ENCODE results near the gene PHF23. TPM values are rescaled to one million over a fixed set of nuclear protein-coding genes. Genes with fewer than 3 reads are reported as not detected.

Gene PHF23
- total and polyA plus RNA-seq, 9 of the 15 experiments (the other 6 are each of a cell fraction or from before 2014, with no cell fraction given): 7.4 to 87.5 (median 33.7) TPM

DNA sequence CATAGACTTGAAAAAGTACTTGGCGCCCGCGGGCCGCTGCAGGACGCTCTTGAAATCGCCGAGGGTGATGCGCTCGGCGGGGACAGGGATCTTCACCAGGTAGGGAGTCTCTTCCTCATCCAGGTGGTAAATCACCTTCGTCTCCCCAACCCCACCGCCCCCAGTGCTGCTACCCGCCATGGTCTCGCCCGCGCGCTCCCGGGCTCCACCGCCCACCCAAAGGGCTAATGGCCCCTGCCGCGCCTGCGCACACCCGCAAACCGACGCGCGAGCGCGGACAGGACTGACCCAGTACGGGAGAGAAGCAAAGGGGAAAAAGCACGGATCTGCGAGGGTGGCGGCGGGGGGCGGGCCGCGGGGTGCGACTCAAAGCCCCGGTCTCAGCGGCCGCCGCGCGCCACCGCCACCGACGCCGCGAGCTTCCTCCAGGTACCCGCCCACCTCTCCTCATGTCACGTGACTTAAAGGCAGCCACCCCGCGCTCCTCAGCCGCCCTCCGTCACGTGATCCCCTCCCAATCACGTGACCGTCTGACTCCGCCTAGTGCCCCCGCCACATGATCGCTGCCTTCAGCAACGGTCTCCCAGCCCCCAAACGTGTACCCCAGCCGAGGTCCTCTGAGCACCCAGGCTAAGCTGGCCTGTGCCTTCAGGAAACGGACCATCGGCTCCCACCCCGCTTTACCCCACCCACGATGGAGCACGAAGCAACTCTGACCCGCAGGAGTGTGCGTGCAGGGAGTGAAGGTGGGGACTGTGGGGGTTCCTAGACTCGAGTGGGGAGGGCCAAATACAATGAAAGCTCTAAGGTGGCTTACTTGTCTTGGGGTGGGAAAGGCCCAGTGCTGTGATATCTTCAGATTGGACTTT lies 4.9 kb downstream of the PHF23 start, which contains the start of gene DVL2 (continued):
- TF ChIP-seq, protein P1, sequence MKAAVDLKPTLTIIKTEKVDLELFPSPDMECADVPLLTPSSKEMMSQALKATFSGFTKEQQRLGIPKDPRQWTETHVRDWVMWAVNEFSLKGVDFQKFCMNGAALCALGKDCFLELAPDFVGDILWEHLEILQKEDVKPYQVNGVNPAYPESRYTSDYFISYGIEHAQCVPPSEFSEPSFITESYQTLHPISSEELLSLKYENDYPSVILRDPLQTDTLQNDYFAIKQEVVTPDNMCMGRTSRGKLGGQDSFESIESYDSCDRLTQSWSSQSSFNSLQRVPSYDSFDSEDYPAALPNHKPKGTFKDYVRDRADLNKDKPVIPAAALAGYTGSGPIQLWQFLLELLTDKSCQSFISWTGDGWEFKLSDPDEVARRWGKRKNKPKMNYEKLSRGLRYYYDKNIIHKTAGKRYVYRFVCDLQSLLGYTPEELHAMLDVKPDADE (conservative IDR thresholded peaks at IDR 0.05; ENCODE audit: control insufficient read depth, low read depth, low read length): peak; percentile 71; the same call in 1 of the 2 replicates
- TF ChIP-seq ZNF830 (CRISPR knock-in tag; IDR thresholded peaks at IDR 0.05): peak; percentile 91; the same call in 1 of the 2 replicates
- TF ChIP-seq RAD51 (IDR thresholded peaks at IDR 0.05; ENCODE audit: borderline replicate concordance, low read depth): peak; percentile 100
- TF ChIP-seq NFIC (IDR thresholded peaks at IDR 0.05): peak; percentile 28; the same call in 1 of the 2 replicates
- TF ChIP-seq KDM5B (IDR thresholded peaks at IDR 0.05; ENCODE audit: insufficient replicate concordance, low read depth, low read length): peak; percentile 62
- TF ChIP-seq, protein P2, sequence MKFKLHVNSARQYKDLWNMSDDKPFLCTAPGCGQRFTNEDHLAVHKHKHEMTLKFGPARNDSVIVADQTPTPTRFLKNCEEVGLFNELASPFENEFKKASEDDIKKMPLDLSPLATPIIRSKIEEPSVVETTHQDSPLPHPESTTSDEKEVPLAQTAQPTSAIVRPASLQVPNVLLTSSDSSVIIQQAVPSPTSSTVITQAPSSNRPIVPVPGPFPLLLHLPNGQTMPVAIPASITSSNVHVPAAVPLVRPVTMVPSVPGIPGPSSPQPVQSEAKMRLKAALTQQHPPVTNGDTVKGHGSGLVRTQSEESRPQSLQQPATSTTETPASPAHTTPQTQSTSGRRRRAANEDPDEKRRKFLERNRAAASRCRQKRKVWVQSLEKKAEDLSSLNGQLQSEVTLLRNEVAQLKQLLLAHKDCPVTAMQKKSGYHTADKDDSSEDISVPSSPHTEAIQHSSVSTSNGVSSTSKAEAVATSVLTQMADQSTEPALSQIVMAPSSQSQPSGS (CRISPR knock-in tag; IDR thresholded peaks at IDR 0.05): no peak
- TF ChIP-seq CBX1 (IDR thresholded peaks at IDR 0.05; ENCODE audit: low read depth): peak; percentile 94
- no peak; the same call in 1 of the 2 replicates for TF ChIP-seq ZKSCAN1 (IDR thresholded peaks at IDR 0.05; ENCODE audit: low read depth, low read length)
- TF ChIP-seq HSF4 (CRISPR knock-in tag; IDR thresholded peaks at IDR 0.05; ENCODE audit: borderline replicate concordance): no peak
- TF ChIP-seq, protein P3, sequence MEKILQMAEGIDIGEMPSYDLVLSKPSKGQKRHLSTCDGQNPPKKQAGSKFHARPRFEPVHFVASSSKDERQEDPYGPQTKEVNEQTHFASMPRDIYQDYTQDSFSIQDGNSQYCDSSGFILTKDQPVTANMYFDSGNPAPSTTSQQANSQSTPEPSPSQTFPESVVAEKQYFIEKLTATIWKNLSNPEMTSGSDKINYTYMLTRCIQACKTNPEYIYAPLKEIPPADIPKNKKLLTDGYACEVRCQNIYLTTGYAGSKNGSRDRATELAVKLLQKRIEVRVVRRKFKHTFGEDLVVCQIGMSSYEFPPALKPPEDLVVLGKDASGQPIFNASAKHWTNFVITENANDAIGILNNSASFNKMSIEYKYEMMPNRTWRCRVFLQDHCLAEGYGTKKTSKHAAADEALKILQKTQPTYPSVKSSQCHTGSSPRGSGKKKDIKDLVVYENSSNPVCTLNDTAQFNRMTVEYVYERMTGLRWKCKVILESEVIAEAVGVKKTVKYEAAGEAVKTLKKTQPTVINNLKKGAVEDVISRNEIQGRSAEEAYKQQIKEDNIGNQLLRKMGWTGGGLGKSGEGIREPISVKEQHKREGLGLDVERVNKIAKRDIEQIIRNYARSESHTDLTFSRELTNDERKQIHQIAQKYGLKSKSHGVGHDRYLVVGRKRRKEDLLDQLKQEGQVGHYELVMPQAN (IDR thresholded peaks at IDR 0.05; ENCODE audit: borderline replicate concordance): peak; percentile 86
- no peak for TF ChIP-seq CCAR2 (IDR thresholded peaks at IDR 0.05; ENCODE audit: low read depth, low read length)
- peak; percentile 88; the same call in 1 of the 2 replicates for TF ChIP-seq SREBF1 (IDR thresholded peaks at IDR 0.05; ENCODE audit: borderline replicate concordance, low read depth, low read length)
- 0 out of 2 replicates have a peak, but pooled peaks have one; percentile 21 for TF ChIP-seq MBD2 (IDR thresholded peaks at IDR 0.05; ENCODE audit: borderline replicate concordance, low read depth)
- no peak for TF ChIP-seq EHMT2 (IDR thresholded peaks at IDR 0.05)
- no peak for TF ChIP-seq PURB (CRISPR knock-in tag; IDR thresholded peaks at IDR 0.05; ENCODE audit: low read depth)
- TF ChIP-seq SIN3B (IDR thresholded peaks at IDR 0.05; ENCODE audit: low read depth): peak; percentile 66; the same call in 1 of the 2 replicates
- TF ChIP-seq FOS (IDR thresholded peaks at IDR 0.05; ENCODE audit: extremely low read depth, insufficient read length): peak; percentile 91
- TF ChIP-seq NCOA4 (IDR thresholded peaks at IDR 0.05; ENCODE audit: partially characterized antibody): no peak
- no peak for TF ChIP-seq CEBPG (CRISPR knock-in tag; IDR thresholded peaks at IDR 0.05)
- TF ChIP-seq CEBPG (tag; conservative IDR thresholded peaks at IDR 0.05 in 1 of 2, IDR thresholded peaks at IDR 0.05 in 1 of 2): no peak
- TF ChIP-seq NR2C2 (CRISPR knock-in tag; IDR thresholded peaks at IDR 0.05): no peak
- peak; percentile 76 for TF ChIP-seq NR2C2 (tag; IDR thresholded peaks at IDR 0.05)
- no peak for TF ChIP-seq SMARCC2 (IDR thresholded peaks at IDR 0.05; ENCODE audit: low read depth)
- TF ChIP-seq FIP1L1 (IDR thresholded peaks at IDR 0.05; ENCODE audit: low read depth, low read length, poor library complexity, severe bottlenecking): peak; percentile 67

Measured in K562 (cell line).